22Rv1 (cell line): ENCODE measurements around the gene ZNF800.

Source experiments
- H3K27ac ChIP-seq: fragments of 450-650 bp; 2 replicates; pipeline ENCODE4 v1.5.1; 2017
- CTCF ChIP-seq: fragments of 450-650 bp; IDR thresholded peaks from 2 replicates; pipeline ENCODE4 v1.5.1; 2017; ENCODE audit warnings: mild to moderate bottlenecking
- ZFX ChIP-seq: fragments of 450-650 bp; IDR thresholded peaks from 2 replicates; pipeline ENCODE4 v1.6.1; 2017; ENCODE audit warnings: antibody characterized with exemption, borderline replicate concordance

ZNF800 gene

GRCh38 chr7:127418459-127418858 lies 26.0 kb upstream of the ZNF800 start:
- TF ChIP-seq ZFX = no peak
- no peak for TF ChIP-seq CTCF
- H3K27ac ChIP-seq = no peak overlapping the region

- no peak overlapping the region for H3K27ac ChIP-seq
- TF ChIP-seq ZFX = no peak
- no peak for TF ChIP-seq CTCF
Observed at GRCh38 chr7:127417346-127417745, 24.8 kb upstream of the ZNF800 start.

GRCh38 chr7:127415060-127415742 lies 22.7 kb upstream of the ZNF800 start:
- TF ChIP-seq ZFX (no peak), CTCF (no peak)

GRCh38 chr7:127413962-127414361 lies 21.5 kb upstream of the ZNF800 start:
- TF ChIP-seq ZFX (no peak), CTCF (no peak)
- H3K27ac ChIP-seq = no peak overlapping the region

More at GRCh38 chr7:127415060-127415742, 22.7 kb upstream of the ZNF800 start:
- H3K27ac ChIP-seq = no peak overlapping the region

- H3K27ac ChIP-seq = no peak overlapping the region
- no peak for TF ChIP-seq ZFX
- TF ChIP-seq CTCF = no peak
Observed at GRCh38 chr7:127413326-127413725, 20.8 kb upstream of the ZNF800 start.

- H3K27ac ChIP-seq = no peak overlapping the region
- TF ChIP-seq ZFX (no peak), CTCF (no peak)
Observed at GRCh38 chr7:127411176-127411575, 18.7 kb upstream of the ZNF800 start.

- H3K27ac ChIP-seq = no peak overlapping the region
- TF ChIP-seq ZFX = no peak
- TF ChIP-seq CTCF = no peak
Observed at GRCh38 chr7:127409629-127410028, 17.1 kb upstream of the ZNF800 start.
